Measurements from ENCODE around the gene MED15.
A peak's percentile ranks its signal among the peaks of the same experiment; 100 is the strongest.

Gene MED15

DNA sequence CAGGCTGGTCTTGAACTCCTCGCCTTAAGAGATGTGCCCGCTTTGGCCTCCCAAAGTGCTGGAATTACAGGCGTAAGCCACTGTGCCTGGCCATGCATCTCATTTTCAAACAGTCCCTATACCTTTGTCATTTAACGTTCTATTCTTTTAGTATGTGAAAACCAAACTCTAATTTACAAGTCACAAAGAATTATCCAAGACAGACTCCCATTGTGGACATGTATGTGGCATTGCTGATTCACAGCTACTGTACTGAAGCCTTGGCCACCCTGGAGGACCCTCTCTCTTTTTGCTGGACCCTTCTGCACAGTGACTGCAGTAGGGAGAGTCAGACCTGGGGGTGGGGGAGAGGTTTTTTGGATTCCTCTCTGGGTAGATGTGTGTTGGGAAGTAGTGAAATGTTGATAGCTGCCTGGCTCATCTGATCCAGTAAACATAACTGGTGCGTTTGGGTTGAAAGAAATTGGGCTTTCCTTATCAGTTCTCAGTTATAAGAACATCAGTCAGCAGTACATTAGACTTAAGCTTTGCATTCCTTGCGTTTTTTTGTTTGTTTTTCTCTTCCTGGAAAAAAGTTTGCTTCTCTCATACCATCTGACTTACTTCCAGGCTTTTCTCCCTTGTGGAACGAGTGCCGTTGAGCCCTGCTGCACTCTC lies 65.9 kb downstream of the MED15 start:
- TF ChIP-seq, protein P1, sequence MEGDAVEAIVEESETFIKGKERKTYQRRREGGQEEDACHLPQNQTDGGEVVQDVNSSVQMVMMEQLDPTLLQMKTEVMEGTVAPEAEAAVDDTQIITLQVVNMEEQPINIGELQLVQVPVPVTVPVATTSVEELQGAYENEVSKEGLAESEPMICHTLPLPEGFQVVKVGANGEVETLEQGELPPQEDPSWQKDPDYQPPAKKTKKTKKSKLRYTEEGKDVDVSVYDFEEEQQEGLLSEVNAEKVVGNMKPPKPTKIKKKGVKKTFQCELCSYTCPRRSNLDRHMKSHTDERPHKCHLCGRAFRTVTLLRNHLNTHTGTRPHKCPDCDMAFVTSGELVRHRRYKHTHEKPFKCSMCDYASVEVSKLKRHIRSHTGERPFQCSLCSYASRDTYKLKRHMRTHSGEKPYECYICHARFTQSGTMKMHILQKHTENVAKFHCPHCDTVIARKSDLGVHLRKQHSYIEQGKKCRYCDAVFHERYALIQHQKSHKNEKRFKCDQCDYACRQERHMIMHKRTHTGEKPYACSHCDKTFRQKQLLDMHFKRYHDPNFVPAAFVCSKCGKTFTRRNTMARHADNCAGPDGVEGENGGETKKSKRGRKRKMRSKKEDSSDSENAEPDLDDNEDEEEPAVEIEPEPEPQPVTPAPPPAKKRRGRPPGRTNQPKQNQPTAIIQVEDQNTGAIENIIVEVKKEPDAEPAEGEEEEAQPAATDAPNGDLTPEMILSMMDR (IDR thresholded peaks at IDR 0.05; ENCODE audit: low read length, missing control alignments), result no peak
- peak; percentile 21 for DNase-seq (ENCODE audit: low read depth)
- no peak overlapping the region for H3K4me3 ChIP-seq (replicated peaks; ENCODE audit: low read depth, low read length)

DNA sequence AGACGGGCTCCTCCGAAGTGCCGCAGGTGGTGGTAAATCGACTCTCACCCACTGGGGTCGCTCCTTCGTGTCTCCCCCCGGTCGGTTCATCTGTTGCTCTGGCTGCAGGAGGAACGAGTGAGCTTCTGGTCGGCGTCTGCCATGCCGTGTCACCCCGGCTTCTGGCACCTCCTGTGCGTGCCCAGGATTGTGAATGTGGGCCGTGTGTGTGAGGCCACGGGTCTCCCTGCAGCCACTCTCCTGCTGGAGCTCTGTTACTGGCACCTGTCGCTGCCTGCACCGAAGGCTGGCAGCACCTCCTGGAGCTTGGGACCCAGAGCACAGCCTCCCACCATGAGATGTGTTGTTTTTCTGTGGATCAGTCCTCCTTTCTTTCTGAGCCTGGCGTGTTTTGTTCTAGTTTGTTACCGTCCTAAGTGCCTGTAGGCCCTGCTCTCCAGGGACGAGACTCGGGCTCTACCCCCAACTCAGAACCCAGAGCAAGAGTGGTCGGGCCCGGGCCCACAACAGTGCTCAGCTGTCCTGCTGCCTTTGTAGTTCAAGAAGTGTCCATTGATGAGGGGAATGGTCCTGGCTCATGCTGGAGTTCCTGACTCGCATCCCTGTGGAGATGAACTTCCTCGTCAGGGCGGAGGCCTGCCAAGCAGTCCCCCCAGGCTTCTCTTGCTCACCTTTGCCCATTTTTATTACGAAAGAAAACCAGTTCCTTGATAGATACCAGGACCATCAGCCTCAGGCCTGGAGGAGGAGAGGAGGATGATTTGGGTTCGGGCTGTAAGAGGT lies 66.6 kb downstream of the MED15 start:
- no peak for DNase-seq (ENCODE audit: low read depth)
- no peak overlapping the region for H3K4me3 ChIP-seq (replicated peaks; ENCODE audit: low read depth, low read length)
- TF ChIP-seq, protein P1 (IDR thresholded peaks at IDR 0.05; ENCODE audit: low read length, missing control alignments), result no peak

DNA sequence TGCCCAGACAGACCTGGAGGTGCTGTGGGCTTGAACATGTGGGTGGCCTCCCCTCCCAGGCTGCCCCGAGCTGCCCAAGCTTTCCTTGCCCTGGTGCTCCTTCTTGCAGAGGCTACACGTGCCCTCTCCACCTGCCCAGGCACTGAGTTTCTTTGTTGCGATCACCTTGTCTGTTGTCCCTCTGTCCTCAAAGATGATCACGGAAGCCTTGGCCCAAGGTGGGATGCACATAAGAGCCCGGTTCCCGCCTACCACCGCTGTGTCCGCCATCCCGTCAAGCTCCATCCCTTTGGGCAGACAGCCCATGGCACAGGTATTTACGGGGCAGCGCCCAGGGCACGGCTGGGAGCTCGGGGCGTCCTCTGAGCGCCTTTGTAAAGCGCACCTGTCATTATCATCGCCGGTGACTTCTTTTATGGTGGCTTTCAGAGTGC lies 67.5 kb downstream of the MED15 start:
- no peak overlapping the region for H3K4me3 ChIP-seq (replicated peaks; ENCODE audit: low read depth, low read length)
- TF ChIP-seq, protein P1 (IDR thresholded peaks at IDR 0.05; ENCODE audit: low read length, missing control alignments), result no peak
- no peak for DNase-seq (ENCODE audit: low read depth)

DNA sequence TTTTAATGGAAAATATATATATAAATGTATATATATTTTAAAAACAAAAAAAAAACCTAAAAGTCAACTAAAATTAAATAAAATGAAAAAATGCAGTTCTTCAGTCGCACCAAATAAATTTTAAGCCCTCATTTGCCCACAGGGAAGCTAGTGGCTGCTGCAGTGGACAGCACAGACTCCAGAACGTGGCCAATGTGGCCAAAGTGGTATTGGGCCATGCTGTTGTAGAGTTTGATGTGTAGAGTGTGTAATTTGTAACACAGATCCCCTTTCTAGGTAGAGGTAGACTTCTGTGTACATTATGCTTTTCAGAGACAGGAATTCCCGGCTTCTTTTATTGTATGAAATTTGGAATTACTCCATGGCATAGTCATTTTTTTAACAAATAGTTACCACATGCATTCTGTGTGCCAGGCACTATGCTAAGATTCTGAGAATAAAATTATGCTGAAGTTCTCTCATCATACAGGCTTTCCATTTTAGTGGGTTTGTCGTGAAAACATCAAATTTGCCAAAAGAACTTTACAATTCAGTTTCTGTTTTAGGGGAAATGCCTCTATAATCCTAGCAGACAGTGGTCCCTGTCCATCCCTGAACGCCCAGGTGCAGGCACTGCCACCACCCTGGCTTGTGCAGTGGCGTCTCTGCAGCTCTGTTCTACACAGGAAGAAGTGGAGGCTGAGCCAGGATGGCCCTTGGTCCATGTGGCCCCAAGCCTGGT lies 68.5 kb downstream of the MED15 start:
- H3K4me3 ChIP-seq (replicated peaks; ENCODE audit: low read depth, low read length), result no peak overlapping the region
- DNase-seq (ENCODE audit: low read depth), result no peak
- TF ChIP-seq, protein P1 (IDR thresholded peaks at IDR 0.05; ENCODE audit: low read length, missing control alignments), result no peak

DNA sequence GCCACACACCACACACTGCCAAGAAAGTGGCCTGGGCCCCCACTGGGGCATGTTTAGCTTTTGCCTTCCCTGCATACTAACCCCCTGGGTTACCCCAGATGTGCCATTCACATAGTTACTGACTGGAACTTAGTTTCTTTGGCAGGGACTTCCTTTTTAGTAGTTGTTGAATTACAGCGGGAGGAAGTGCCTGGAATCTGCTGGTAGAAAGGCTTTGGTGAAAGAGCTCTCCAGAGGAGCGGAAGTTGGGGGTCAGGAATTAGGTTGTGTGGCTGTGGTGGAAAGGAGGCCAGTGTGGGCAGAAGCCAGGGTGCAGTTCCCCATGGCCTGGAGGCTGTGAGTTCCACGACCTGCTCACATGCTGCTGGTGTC lies 69.0 kb downstream of the MED15 start:
- TF ChIP-seq, protein P1 (IDR thresholded peaks at IDR 0.05; ENCODE audit: low read length, missing control alignments), result no peak
- no peak for DNase-seq (ENCODE audit: low read depth)
- no peak overlapping the region for H3K4me3 ChIP-seq (replicated peaks; ENCODE audit: low read depth, low read length)

DNA sequence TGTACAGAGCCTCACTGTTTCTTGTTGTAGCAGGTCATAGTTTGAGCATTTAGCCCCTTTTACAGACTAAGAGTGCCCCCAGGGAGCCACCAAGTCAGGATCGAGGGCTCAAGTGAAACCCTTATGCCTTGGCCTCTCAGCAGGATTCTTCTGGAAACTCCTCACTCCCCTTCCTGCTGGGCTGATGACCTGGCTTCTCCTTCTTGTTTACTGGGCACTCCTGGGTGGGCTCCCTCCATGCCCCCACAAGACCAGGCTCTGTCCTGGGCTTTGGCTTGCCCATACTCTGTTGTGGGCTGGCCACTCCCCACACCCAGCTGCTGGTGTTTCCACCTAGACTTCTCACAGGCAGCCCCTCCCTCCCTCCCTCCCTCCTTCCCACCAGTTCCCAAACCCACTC lies 69.6 kb downstream of the MED15 start:
- H3K4me3 ChIP-seq (replicated peaks; ENCODE audit: low read depth, low read length), result no peak overlapping the region
- TF ChIP-seq, protein P1 (IDR thresholded peaks at IDR 0.05; ENCODE audit: low read length, missing control alignments), result no peak
- DNase-seq (ENCODE audit: low read depth), result no peak
